HepG2 (cell line): ENCODE data around the gene SF3B6. TPM values are rescaled to one million over a fixed set of nuclear protein-coding genes. Genes with fewer than 3 reads are reported as not detected.
A peak's percentile ranks its signal among the peaks of the same experiment; 100 is the strongest.

ENCODE experiments used
- AGO2 ChIP-seq: fragments of 200-400 bp; formaldehyde crosslinking; optimal IDR thresholded peaks from 2 replicates; pipeline ENCODE3; 2017; ENCODE audit warnings: mild to moderate bottlenecking, low read depth, low read length, moderate library complexity
- CBX1 ChIP-seq: IDR thresholded peaks from one replicate; pipeline ENCODE4 v1.6.1; 2016; ENCODE audit warnings: antibody characterized with exemption, low read depth
- CHCHD3 ChIP-seq: sonication (generic); formaldehyde crosslinking; IDR thresholded peaks from 2 replicates; pipeline ENCODE4 v1.8.0; 2022; ENCODE audit warnings: mild to moderate bottlenecking, missing genetic modification reagents, moderate library complexity
- EP300 ChIP-seq, 3 experiments: sonication (generic) in 1 of 3; formaldehyde crosslinking in 1 of 3; IDR thresholded peaks; 2 replicates each; pipeline versions ENCODE4 v1.5.1 to v1.6.1; 2011 to 2020; ENCODE audit warnings: low read depth in 2 of 3, low read length in 2 of 3, borderline replicate concordance in 1 of 3, improper control_type of control experiment in 1 of 3, mild to moderate bottlenecking in 1 of 3, missing genetic modification reagents in 1 of 3, moderate library complexity in 1 of 3
- IKZF5 ChIP-seq: IDR thresholded peaks from 2 replicates; pipeline ENCODE4 v1.6.1; 2018; ENCODE audit warnings: missing genetic modification reagents, mild to moderate bottlenecking, missing compliant biosample characterization
- KDM4B ChIP-seq: sonication (generic); formaldehyde crosslinking; IDR thresholded peaks from 2 replicates; pipeline ENCODE4 v1.4.0; 2020; ENCODE audit warnings: missing genetic modification reagents
- KMT2A ChIP-seq: sonication (generic); formaldehyde crosslinking; IDR thresholded peaks from 2 replicates; pipeline ENCODE4 v1.4.0; 2020; ENCODE audit warnings: missing genetic modification reagents
- MED1 ChIP-seq: sonication (generic); formaldehyde crosslinking; IDR thresholded peaks from 2 replicates; pipeline ENCODE4 v1.4.0; 2020; ENCODE audit warnings: missing genetic modification reagents
- MYC ChIP-seq: sonication (generic); formaldehyde crosslinking; IDR thresholded peaks from 2 replicates; pipeline ENCODE4 v1.9.0; 2021; ENCODE audit warnings: missing genetic modification reagents, borderline replicate concordance
- REST ChIP-seq, 2 experiments: IDR thresholded peaks; 2 replicates each; pipeline ENCODE4 v1.6.1; 2011 to 2012; ENCODE audit warnings: low read length in 2 of 2, borderline replicate concordance in 1 of 2, low read depth in 1 of 2, mild to moderate bottlenecking in 1 of 2, moderate library complexity in 1 of 2
- RNF219 ChIP-seq: sonication (generic); formaldehyde crosslinking; IDR thresholded peaks from 2 replicates; pipeline ENCODE4 v1.5.0; 2020; ENCODE audit warnings: mild to moderate bottlenecking, missing genetic modification reagents
- ZNF10 ChIP-seq: sonication (generic); formaldehyde crosslinking; IDR thresholded peaks from 2 replicates; pipeline ENCODE4 v1.4.0; 2020; ENCODE audit warnings: mild to moderate bottlenecking, low read depth, missing genetic modification reagents, borderline replicate concordance
- ZNF276 ChIP-seq: sonication (generic); formaldehyde crosslinking; IDR thresholded peaks from 2 replicates; pipeline ENCODE4 v1.4.0; 2020; ENCODE audit warnings: mild to moderate bottlenecking, low read depth, missing genetic modification reagents
- ZNF614 ChIP-seq: IDR thresholded peaks from 2 replicates; pipeline ENCODE4 v1.6.1; 2018; ENCODE audit warnings: missing biosample characterization, missing genetic modification reagents, inconsistent platforms, borderline replicate concordance
- ZNF652 ChIP-seq: IDR thresholded peaks from 2 replicates; pipeline ENCODE4 v1.6.1; 2016; ENCODE audit warnings: low read depth, borderline replicate concordance
- ZZZ3 ChIP-seq: sonication (generic); formaldehyde crosslinking; IDR thresholded peaks from 2 replicates; pipeline ENCODE4 v1.4.0; 2020; ENCODE audit warnings: missing genetic modification reagents, mild to moderate bottlenecking, borderline replicate concordance
- polyA plus RNA-seq, 8 experiments: library from polyadenylated mRNA; depleted of rRNA in 3 of 8; stranded (reverse) in 7 of 8; unstranded in 1 of 8; fragments of >200 nt; fragmentation: Illumina TruSeq in 4 of 8; extraction: Trizol in 4 of 8; gene quantifications; 2 replicates each; pipeline versions ENCODE4 v1.2.1 to v1.2.3, GENCODE V29; 2011 to 2016; ENCODE audit warnings: low read depth in 4 of 8, missing spikeins in 1 of 8, mixed read lengths in 1 of 8; ENCODE audit not compliant: insufficient read depth in 1 of 8
- total RNA-seq, 5 experiments: library from RNA; depleted of rRNA; stranded (reverse); fragments of >200 nt; fragmentation: Illumina TruSeq; extraction: Trizol; gene quantifications; 2 replicates each; pipeline ENCODE4 v1.2.3, GENCODE V29; 2016; ENCODE audit warnings: low read depth in 1 of 5
- TF ChIP-seq, protein P1 (sequence below): sonication (generic); formaldehyde crosslinking; conservative IDR thresholded peaks from 2 replicates; pipeline ENCODE4 v1.8.1; 2023; ENCODE audit warnings: missing genetic modification reagents

SF3B6 gene
- total and polyA plus RNA-seq, 2 of the 13 experiments (the other 11 are each of a cell fraction or from before 2014, with no cell fraction given): 177 to 182 TPM

DNA sequence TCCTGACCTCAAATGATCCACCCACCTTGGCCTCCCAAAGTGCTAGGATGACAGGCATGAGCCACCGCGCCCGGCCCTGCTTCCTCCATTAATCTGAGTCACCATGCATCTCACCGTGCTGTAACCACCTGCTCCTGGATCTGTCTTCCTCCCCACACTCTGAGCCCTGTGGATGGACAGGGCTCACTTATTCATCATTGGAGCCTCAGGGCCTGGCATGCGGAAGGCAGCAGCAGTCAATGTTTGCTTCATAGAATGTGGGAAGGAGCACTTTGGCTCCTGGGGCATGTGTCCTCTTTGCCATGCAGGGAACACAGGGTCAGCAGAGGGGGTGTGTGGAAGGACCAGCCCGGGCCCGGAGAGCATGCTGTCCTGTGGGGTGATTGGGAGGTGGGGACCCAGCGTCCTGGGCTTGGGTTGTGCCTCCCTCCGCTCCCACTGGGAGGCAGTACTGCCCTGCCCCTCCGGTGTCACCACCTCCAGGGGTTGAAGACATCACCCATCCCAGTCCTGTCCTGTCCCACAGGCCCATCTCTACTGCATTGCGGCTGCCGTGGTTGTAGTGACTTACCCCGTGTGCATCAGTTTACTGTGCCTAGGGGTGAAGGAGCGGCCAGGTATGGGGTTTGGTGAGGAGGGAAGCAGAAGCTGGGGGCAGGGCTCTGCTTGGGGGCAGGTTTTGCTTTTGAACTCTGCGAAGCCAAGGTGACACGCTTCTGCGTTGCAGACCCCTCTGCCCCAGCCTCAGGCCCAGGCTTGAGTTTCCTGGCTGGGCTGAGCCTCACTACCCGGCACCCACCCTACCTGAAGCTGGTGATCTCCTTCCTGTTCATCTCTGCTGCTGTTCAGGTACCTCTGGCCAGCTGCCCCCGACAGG lies 54.8 kb downstream of the SF3B6 start (continued):
- no peak for TF ChIP-seq REST (IDR thresholded peaks at IDR 0.05; ENCODE audit: borderline replicate concordance in 1 of 2, low read depth in 1 of 2, low read length in 2 of 2)
- TF ChIP-seq, protein P1, sequence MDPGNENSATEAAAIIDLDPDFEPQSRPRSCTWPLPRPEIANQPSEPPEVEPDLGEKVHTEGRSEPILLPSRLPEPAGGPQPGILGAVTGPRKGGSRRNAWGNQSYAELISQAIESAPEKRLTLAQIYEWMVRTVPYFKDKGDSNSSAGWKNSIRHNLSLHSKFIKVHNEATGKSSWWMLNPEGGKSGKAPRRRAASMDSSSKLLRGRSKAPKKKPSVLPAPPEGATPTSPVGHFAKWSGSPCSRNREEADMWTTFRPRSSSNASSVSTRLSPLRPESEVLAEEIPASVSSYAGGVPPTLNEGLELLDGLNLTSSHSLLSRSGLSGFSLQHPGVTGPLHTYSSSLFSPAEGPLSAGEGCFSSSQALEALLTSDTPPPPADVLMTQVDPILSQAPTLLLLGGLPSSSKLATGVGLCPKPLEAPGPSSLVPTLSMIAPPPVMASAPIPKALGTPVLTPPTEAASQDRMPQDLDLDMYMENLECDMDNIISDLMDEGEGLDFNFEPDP (CRISPR knock-in tag): no peak
- peak; percentile 18; the same call in 1 of the 2 replicates for TF ChIP-seq ZNF614
- TF ChIP-seq RNF219 (CRISPR knock-in tag): no peak
- no peak for TF ChIP-seq CBX1
- no peak for TF ChIP-seq MYC (CRISPR knock-in tag)
- TF ChIP-seq ZNF652 (CRISPR knock-in tag): no peak
- TF ChIP-seq ZNF276 (CRISPR knock-in tag): no peak
- no peak for TF ChIP-seq MED1 (CRISPR knock-in tag)
- TF ChIP-seq KDM4B (CRISPR knock-in tag): no peak
- TF ChIP-seq EP300 (IDR thresholded peaks at IDR 0.05; ENCODE audit: low read depth in 2 of 2, low read length in 2 of 2): no peak
- TF ChIP-seq EP300 (CRISPR knock-in tag; IDR thresholded peaks at IDR 0.05; ENCODE audit: borderline replicate concordance): 0 out of 2 replicates have a peak, but pooled peaks have one; percentile 8
- no peak for TF ChIP-seq ZZZ3
- no peak for TF ChIP-seq ZNF10 (CRISPR knock-in tag)
- TF ChIP-seq CHCHD3 (CRISPR knock-in tag): no peak
- TF ChIP-seq IKZF5 (CRISPR knock-in tag): peak; percentile 57; the same call in 1 of the 2 replicates
- TF ChIP-seq AGO2: peak; percentile 39
- no peak for TF ChIP-seq KMT2A (CRISPR knock-in tag)
